ENCODE results near the gene KCNQ1. TPM values are rescaled to one million over a fixed set of nuclear protein-coding genes. Genes with fewer than 3 reads are reported as not detected.
A peak's percentile ranks its signal among the peaks of the same experiment; 100 is the strongest.

The KCNQ1 gene
- total RNA-seq, 1 experiment from 2014 or later, result not detected

DNA sequence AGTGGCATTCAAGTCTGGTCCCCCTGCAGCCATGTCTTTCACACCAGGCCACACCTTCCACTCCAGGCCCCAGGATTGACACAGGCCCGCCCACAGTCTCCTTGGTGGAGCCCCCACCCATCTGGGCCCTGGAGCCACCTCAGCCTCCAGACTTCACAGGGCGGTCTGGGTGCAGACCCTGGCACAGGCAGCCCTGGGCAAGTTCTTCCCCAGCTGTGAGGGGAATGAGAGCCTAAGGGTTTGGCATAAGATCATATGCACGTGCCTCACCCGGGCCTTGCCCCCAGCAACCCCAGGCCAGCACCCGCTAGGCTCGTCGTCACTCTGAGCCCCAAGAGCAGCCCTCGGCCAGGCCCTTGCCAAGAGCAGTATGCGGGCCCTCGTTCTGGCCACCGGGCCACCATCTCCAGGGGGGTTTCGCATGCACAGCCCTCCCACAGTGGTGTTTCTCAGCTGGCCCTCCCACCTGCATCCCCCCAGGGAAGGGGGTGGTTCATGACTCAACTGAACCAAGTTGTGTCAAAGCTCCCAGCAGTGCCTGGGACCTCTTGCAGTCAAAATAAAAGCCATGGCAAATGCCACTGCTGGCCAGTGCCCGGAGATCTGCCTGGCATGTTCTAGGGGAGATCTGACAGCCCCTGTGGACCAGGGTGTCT is 325.4 kb downstream of the KCNQ1 start:
- no peaks in the 10 kb centered on the region for H4K20me1 ChIP-seq (ENCODE audit: insufficient read depth)
- CTCF ChIA-PET, result no interaction called here
- no peak for TF ChIP-seq EZH2 (IDR thresholded peaks at IDR 0.05; ENCODE audit: low read depth)
- TF ChIP-seq, protein P1, sequence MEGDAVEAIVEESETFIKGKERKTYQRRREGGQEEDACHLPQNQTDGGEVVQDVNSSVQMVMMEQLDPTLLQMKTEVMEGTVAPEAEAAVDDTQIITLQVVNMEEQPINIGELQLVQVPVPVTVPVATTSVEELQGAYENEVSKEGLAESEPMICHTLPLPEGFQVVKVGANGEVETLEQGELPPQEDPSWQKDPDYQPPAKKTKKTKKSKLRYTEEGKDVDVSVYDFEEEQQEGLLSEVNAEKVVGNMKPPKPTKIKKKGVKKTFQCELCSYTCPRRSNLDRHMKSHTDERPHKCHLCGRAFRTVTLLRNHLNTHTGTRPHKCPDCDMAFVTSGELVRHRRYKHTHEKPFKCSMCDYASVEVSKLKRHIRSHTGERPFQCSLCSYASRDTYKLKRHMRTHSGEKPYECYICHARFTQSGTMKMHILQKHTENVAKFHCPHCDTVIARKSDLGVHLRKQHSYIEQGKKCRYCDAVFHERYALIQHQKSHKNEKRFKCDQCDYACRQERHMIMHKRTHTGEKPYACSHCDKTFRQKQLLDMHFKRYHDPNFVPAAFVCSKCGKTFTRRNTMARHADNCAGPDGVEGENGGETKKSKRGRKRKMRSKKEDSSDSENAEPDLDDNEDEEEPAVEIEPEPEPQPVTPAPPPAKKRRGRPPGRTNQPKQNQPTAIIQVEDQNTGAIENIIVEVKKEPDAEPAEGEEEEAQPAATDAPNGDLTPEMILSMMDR (conservative IDR thresholded peaks at IDR 0.05), result no peak

DNA sequence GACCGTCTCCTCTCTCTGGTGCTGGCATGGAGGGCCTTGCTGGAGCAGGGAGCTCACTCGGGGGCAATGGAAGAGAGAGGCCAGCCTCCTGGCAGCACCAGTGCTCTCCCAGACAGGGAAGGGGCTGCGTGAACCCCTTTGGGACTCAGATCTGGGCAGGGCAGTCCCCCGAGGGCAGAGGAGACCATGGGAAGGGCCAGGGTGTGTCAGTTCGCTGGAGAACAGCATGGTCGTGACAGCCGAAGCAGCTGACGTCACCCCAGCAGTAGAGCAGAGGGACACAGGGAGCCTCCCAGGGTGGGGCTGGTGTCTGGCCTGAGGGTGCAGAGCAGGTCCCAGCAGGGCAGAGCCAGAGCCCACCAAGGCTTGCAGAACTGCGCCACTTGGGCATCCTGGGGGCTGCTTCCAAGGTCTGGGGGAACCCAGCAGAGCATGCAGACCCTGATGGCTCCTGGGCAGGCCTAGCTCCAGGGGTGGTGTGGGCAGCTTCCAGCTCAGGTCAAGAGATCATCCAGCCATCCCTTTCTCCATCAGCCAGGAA is 326.0 kb downstream of the KCNQ1 start:
- Histone ChIP-seq H3K27me3 (ENCODE audit: insufficient read depth, low read depth) (no peaks in the 10 kb centered on the region), H2AFZ (no peak overlapping the region), H3F3A (ENCODE audit: insufficient read depth, low read depth) (no peaks in the 10 kb centered on the region), H3K9me2 (ENCODE audit: insufficient read depth) (no peaks in the 10 kb centered on the region), H3K9me3 (ENCODE audit: insufficient read depth, low read depth) (no peaks in the 10 kb centered on the region), H3K4me3 (no peak overlapping the region), H3K79me2 (ENCODE audit: low read depth) (no peaks in the 10 kb centered on the region), H4K20me1 (ENCODE audit: insufficient read depth) (no peaks in the 10 kb centered on the region), H3K4me2 (no peak overlapping the region), H3K36me3 (ENCODE audit: low read depth) (no peaks in the 10 kb centered on the region), H3K4me1 (replicated peaks; ENCODE audit: insufficient read depth) (no peaks in the 10 kb centered on the region), H3K27ac (no peak overlapping the region)
- ChIA-PET CTCF (no interaction called here), POLR2A (ENCODE audit: unreplicated experiment) (no interaction called here)
- DNase-seq, result peak in 1 of 2 experiments; percentile 31
- intact Hi-C loops (cut with micrococcal nuclease; ENCODE audit: unreplicated experiment), result no loop called here
- no peak for TF ChIP-seq EZH2 (IDR thresholded peaks at IDR 0.05; ENCODE audit: low read depth)
- TF ChIP-seq, protein P1 (conservative IDR thresholded peaks at IDR 0.05), result no peak
- no TSS peak for BruUV-seq (replicated peaks)

More for the DNA sequence above, 325.4 kb downstream of the KCNQ1 start:
- no TSS peak for BruUV-seq (replicated peaks)
- intact Hi-C loops (cut with micrococcal nuclease; ENCODE audit: unreplicated experiment), result no loop called here
- Histone ChIP-seq H3K4me1 (replicated peaks; ENCODE audit: insufficient read depth) (no peaks in the 10 kb centered on the region), H3K4me3 (no peak overlapping the region), H3K36me3 (ENCODE audit: low read depth) (no peaks in the 10 kb centered on the region), H2AFZ (no peak overlapping the region), H3K27ac (no peak overlapping the region), H3K4me2 (no peak overlapping the region), H3F3A (ENCODE audit: insufficient read depth, low read depth) (no peaks in the 10 kb centered on the region), H3K9me2 (ENCODE audit: insufficient read depth) (no peaks in the 10 kb centered on the region), H3K9me3 (ENCODE audit: insufficient read depth, low read depth) (no peaks in the 10 kb centered on the region), H3K27me3 (ENCODE audit: insufficient read depth, low read depth) (no peaks in the 10 kb centered on the region), H3K79me2 (ENCODE audit: low read depth) (no peaks in the 10 kb centered on the region)
- no peak for DNase-seq
- POLR2A ChIA-PET (ENCODE audit: unreplicated experiment), result no interaction called here

DNA sequence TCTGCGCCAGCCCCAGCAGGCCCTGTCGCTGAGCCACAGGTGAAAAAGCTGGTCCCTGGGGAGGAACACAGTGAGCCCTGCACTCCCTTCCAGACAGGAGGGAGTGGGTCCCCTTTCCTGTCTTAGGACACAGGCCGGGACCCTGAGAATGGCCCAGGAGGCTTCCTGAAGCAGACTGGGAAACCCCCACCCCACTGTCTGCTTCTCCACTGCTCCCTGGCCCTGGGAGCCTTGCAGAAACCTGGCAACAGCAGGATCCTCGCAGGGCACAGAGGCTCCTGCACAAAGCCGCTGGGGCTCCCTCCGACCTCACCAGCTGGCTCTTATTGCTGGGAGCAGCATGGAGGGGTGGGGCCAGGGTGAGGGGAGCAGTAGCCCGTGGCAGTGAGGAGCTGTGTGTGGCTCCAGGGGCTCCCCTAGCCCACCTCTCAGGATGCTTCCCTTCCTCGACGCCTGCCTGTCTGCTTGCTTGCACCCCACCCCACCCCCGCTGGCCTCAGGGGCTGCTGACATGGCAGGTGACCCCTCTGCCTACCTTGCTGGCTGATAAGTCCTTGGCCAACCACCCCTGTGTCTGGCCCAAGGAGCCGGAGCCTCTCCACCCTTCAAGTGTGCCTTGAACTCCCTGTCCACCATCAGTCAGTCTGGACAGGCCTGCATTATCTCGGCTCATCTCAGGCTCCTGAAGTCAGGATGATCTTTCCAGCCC is 327.1 kb downstream of the KCNQ1 start:
- intact Hi-C loops (cut with micrococcal nuclease; ENCODE audit: unreplicated experiment), result no loop called here
- no peaks in the 10 kb centered on the region for H3K79me2 ChIP-seq (ENCODE audit: low read depth)
- H3K27me3 ChIP-seq (ENCODE audit: insufficient read depth, low read depth), result no peaks in the 10 kb centered on the region
- H3K36me3 ChIP-seq (ENCODE audit: low read depth), result no peaks in the 10 kb centered on the region
- no peaks in the 10 kb centered on the region for H3F3A ChIP-seq (ENCODE audit: insufficient read depth, low read depth)
- no peaks in the 10 kb centered on the region for H3K9me3 ChIP-seq (ENCODE audit: insufficient read depth, low read depth)
- H2AFZ ChIP-seq, result no peak overlapping the region
- H3K4me2 ChIP-seq, result no peak overlapping the region
- ChIA-PET CTCF (no interaction called here), POLR2A (ENCODE audit: unreplicated experiment) (no interaction called here)
- no peak overlapping the region for H3K27ac ChIP-seq
- TF ChIP-seq, protein P1 (conservative IDR thresholded peaks at IDR 0.05), result no peak
- TF ChIP-seq EZH2 (IDR thresholded peaks at IDR 0.05; ENCODE audit: low read depth), result no peak
- H4K20me1 ChIP-seq (ENCODE audit: insufficient read depth), result no peaks in the 10 kb centered on the region
- no peak for DNase-seq
- H3K4me3 ChIP-seq, result no peak overlapping the region
- peaks cover 4% of the 10 kb centered on the region; the same call in 1 of the 2 replicates for H3K4me1 ChIP-seq (replicated peaks; ENCODE audit: insufficient read depth)
- BruUV-seq (replicated peaks), result no TSS peak
- no peaks in the 10 kb centered on the region for H3K9me2 ChIP-seq (ENCODE audit: insufficient read depth)
